Liver (tissue), 9 donors: ENCODE results near the gene ADAMTS2. TPM values are rescaled to one million over a fixed set of nuclear protein-coding genes. Genes with fewer than 3 reads are reported as not detected.

Source experiments
- DNase-seq: peaks from one replicate; pipeline ENCODE4 v3.0.0-alpha.2; 2017; ENCODE audit warnings: low spot score
- H3K27ac ChIP-seq, 2 donors: one replicate each; pipeline ENCODE4 v1.7.0; 2013; ENCODE audit warnings: inconsistent platforms in 2 of 2, low read length in 2 of 2, control low read depth in 1 of 2, low read depth in 1 of 2, mild to moderate bottlenecking in 1 of 2
- H3K27me3 ChIP-seq, 4 donors: one replicate each; pipeline versions ENCODE4 v1.6.1 to v1.7.0; 2013; ENCODE audit warnings: low read length in 3 of 4, inconsistent platforms in 1 of 4, mild to moderate bottlenecking in 1 of 4, moderate library complexity in 1 of 4; ENCODE audit not compliant: control insufficient read depth in 4 of 4, insufficient read depth in 4 of 4
- H3K36me3 ChIP-seq, 4 donors: one replicate each; pipeline versions ENCODE4 v1.6.1 to v1.7.0; 2013; ENCODE audit warnings: low read length in 3 of 4, mild to moderate bottlenecking in 3 of 4, low read depth in 1 of 4, moderate library complexity in 1 of 4; ENCODE audit not compliant: control insufficient read depth in 4 of 4, insufficient read depth in 3 of 4
- H3K4me1 ChIP-seq, 4 donors: one replicate each; pipeline versions ENCODE4 v1.6.1 to v1.7.0; 2013; ENCODE audit warnings: low read length in 3 of 4, mild to moderate bottlenecking in 3 of 4, moderate library complexity in 1 of 4; ENCODE audit not compliant: control insufficient read depth in 4 of 4, insufficient read depth in 4 of 4
- H3K4me3 ChIP-seq, 3 donors: one replicate each; pipeline versions ENCODE4 v1.6.1 to v1.7.0; 2013; ENCODE audit warnings: low read length in 3 of 3, control low read depth in 1 of 3, low read depth in 1 of 3, mild to moderate bottlenecking in 1 of 3
- H3K9ac ChIP-seq, 2 donors: one replicate each; pipeline ENCODE4 v1.7.0; 2013; ENCODE audit warnings: low read length in 2 of 2, mild to moderate bottlenecking in 2 of 2, moderate library complexity in 2 of 2, control low read depth in 1 of 2, low read depth in 1 of 2
- H3K9me3 ChIP-seq, 4 donors: one replicate each; pipeline versions ENCODE4 v1.6.1 to v1.7.0; 2013; ENCODE audit warnings: low read length in 3 of 4; ENCODE audit not compliant: control insufficient read depth in 4 of 4
- EGR1 ChIP-seq, 2 donors: IDR thresholded peaks; 2 replicates each; pipeline ENCODE4 v1.6.1; 2016 to 2018; ENCODE audit warnings: antibody characterized with exemption in 2 of 2, low read depth in 2 of 2
- FOXA1 ChIP-seq: IDR thresholded peaks from 2 replicates; pipeline ENCODE4 v1.6.1; 2016; ENCODE audit warnings: antibody characterized with exemption
- FOXA2 ChIP-seq: IDR thresholded peaks from 2 replicates; pipeline ENCODE4 v1.6.1; 2016; ENCODE audit warnings: antibody characterized with exemption
- GABPA ChIP-seq, 2 donors: IDR thresholded peaks in 1 of 2; conservative IDR thresholded peaks in 1 of 2; 2 replicates each; pipeline ENCODE4 v1.6.1; 2016; ENCODE audit warnings: antibody characterized with exemption in 2 of 2, mild to moderate bottlenecking in 1 of 2, moderate library complexity in 1 of 2
- HNF4A ChIP-seq, 2 donors: conservative IDR thresholded peaks; 2 replicates each; pipeline ENCODE4 v1.6.1; 2016; ENCODE audit warnings: antibody characterized with exemption in 2 of 2, mild to moderate bottlenecking in 2 of 2
- HNF4G ChIP-seq: IDR thresholded peaks from 2 replicates; pipeline ENCODE4 v1.6.1; 2016; ENCODE audit warnings: antibody characterized with exemption
- JUND ChIP-seq, 2 donors: IDR thresholded peaks; 2 replicates each; pipeline ENCODE4 v1.6.1; 2016; ENCODE audit warnings: antibody characterized with exemption in 2 of 2
- MAX ChIP-seq: IDR thresholded peaks from 2 replicates; pipeline ENCODE4 v1.6.1; 2016; ENCODE audit warnings: antibody characterized with exemption
- NR2F2 ChIP-seq: IDR thresholded peaks from 2 replicates; pipeline ENCODE4 v1.6.1; 2016; ENCODE audit warnings: antibody characterized with exemption
- RAD21 ChIP-seq, 2 donors: IDR thresholded peaks; 2 replicates each; pipeline ENCODE4 v1.6.1; 2016; ENCODE audit warnings: antibody characterized with exemption in 2 of 2, mild to moderate bottlenecking in 2 of 2
- RXRA ChIP-seq, 2 donors: IDR thresholded peaks; 2 replicates each; pipeline ENCODE4 v1.6.1; 2017 to 2018; ENCODE audit warnings: antibody characterized with exemption in 2 of 2, mild to moderate bottlenecking in 1 of 2
- SP1 ChIP-seq: IDR thresholded peaks from 2 replicates; pipeline ENCODE4 v1.6.1; 2018; ENCODE audit warnings: antibody characterized with exemption, mild to moderate bottlenecking
- TAF1 ChIP-seq: conservative IDR thresholded peaks from 2 replicates; pipeline ENCODE4 v1.6.1; 2016; ENCODE audit warnings: antibody characterized with exemption, mild to moderate bottlenecking
- YY1 ChIP-seq: IDR thresholded peaks from 2 replicates; pipeline ENCODE4 v1.6.1; 2016; ENCODE audit warnings: antibody characterized with exemption, mild to moderate bottlenecking
- ZBTB33 ChIP-seq: IDR thresholded peaks from 2 replicates; pipeline ENCODE4 v1.6.1; 2016; ENCODE audit warnings: antibody characterized with exemption
- WGBS: extraction: QIAGEN DNeasy Blood & Tissue Kit; methylation state at CpG from one replicate; pipeline ENCODE4 v1.1.7; 2013; 5-methylcytosine and 5-hydroxymethylcytosine counted together
- polyA plus RNA-seq, 2 donors: library from polyadenylated mRNA; stranded (reverse) in 1 of 2; unstranded in 1 of 2; fragments of 200-250 nt in 1 of 2; fragments of >200 nt in 1 of 2; fragmentation: Nextera tagmentation in 1 of 2; extraction: Ambion mirVana in 1 of 2; gene quantifications; one replicate each; pipeline versions ENCODE4 v1.2.1 to v1.2.3, GENCODE V29; 2013 to 2015
- total RNA-seq, 2 donors: library from RNA; depleted of rRNA; stranded (reverse); fragments of >200 nt; gene quantifications; one replicate each; pipeline ENCODE4 v1.2.3, GENCODE V29; 2014
- TF ChIP-seq, protein P1 (sequence below): IDR thresholded peaks from 2 replicates; pipeline ENCODE4 v1.6.1; 2016; ENCODE audit warnings: antibody characterized with exemption
- TF ChIP-seq, protein P2 (sequence below): fragments of 150-350 bp; IDR thresholded peaks from 2 replicates; pipeline ENCODE4 v1.5.1; 2017; ENCODE audit warnings: improper control_type of control experiment, low read depth, low read length; ENCODE audit not compliant: missing input control
- TF ChIP-seq, protein P3 (sequence below): IDR thresholded peaks from 2 replicates; pipeline ENCODE4 v1.6.1; 2016; ENCODE audit warnings: antibody characterized with exemption, mild to moderate bottlenecking
- donor health status: healthy.
- donor health status: healthy.
- donor health status: healthy.
- donor health status: healthy.
- donor health status: healthy.

ADAMTS2 gene
- total and polyA plus RNA-seq, 4 donors, result 2.7 to 24.3 (median 12.0) TPM

DNA sequence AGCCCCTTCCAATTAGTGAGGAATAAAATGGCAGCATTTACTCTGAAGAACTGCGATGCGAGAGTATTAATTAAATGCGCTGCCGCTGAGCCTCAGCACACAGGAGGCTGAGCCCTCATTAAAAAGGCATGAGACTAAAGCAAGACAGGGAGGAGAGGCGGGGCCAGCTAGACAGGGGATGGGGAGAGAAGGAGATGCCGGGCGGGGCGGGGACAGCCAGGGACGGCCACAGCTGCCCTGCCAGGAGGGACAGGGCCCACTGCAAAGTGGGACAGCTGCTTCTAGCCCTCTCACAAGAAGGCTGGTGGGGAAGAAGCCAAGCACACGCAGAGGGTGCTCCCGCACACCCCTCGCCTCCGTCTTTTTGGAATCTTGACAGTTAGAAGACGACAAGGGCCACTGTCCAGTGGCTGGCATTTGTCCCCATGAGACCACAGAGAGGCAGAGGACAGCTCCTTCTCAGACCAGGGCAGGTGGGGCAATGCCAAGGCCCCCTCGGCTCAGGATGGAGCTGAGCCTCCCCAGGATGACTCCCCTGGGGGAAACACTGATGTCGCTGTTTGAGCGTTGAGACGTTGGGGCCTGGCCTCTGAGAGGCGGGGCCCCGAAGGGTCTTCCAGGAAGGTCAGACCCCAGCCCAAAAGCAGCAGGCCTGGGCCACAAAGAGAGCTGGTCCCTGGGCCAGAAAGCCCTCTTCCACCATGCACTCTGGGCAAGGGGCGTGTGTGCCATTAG lies 26.9 kb downstream of the ADAMTS2 start:
- 65% methylated on average over 21 of the region's 21 CpGs for WGBS
- no peaks in the 10 kb centered on the region for H3K9me3 ChIP-seq
- no peak for DNase-seq

DNA sequence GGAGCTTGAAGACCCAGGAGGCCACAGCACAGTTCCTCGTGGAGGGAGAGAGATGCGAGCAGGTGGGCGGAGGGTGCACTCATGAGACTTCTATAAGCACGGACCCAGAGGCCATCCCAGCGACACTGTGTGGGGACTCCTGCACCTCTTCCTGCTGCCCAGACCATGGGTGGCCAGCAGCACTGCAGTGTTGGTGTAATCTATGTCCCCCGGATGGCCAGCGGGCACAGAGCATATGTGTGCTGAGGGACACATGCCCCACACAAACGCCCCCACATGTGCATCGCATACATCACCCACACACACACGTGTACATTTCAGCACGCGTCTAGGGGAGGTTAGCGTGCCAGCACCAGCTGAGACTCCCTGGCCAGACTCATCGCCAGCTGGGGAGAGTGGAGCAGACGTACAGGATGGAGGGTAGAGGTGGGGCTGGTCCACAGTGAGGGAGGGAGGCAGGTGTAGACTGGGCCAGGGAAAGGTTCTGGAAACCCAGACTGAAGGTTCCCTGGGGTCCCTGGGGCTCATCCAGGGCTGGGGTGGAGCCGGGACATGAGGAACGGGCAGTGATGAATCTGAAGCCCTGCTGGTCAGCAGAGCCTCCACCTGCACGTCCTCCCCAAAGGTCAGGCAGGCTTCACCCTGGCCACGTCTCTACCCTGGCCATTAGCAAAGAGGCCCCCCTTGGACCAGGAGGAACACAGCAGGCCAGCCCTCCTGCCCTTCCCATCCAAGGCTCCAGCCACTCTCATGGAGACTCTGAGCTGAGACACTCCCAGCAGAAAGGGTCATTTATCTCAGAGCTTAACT lies 27.6 kb downstream of the ADAMTS2 start:
- H3K4me1 ChIP-seq, result no peaks in the 10 kb centered on the region
- TF ChIP-seq RXRA (IDR thresholded peaks at IDR 0.05) (no peak), JUND (IDR thresholded peaks at IDR 0.05) (no peak), ZBTB33 (no peak), EGR1 (IDR thresholded peaks at IDR 0.05; ENCODE audit: low read depth in 2 of 2) (no peak), YY1 (no peak), GABPA (IDR thresholded peaks at IDR 0.05 in 1 of 2, conservative IDR thresholded peaks at IDR 0.05 in 1 of 2) (no peak), HNF4G (no peak), FOXA1 (no peak), FOXA2 (no peak), RAD21 (IDR thresholded peaks at IDR 0.05) (no peak), TAF1 (no peak), MAX (no peak), HNF4A (conservative IDR thresholded peaks at IDR 0.05) (no peak), SP1 (no peak), NR2F2 (no peak)
- TF ChIP-seq, protein P1, sequence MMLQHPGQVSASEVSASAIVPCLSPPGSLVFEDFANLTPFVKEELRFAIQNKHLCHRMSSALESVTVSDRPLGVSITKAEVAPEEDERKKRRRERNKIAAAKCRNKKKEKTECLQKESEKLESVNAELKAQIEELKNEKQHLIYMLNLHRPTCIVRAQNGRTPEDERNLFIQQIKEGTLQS, result no peak
- TF ChIP-seq, protein P2, sequence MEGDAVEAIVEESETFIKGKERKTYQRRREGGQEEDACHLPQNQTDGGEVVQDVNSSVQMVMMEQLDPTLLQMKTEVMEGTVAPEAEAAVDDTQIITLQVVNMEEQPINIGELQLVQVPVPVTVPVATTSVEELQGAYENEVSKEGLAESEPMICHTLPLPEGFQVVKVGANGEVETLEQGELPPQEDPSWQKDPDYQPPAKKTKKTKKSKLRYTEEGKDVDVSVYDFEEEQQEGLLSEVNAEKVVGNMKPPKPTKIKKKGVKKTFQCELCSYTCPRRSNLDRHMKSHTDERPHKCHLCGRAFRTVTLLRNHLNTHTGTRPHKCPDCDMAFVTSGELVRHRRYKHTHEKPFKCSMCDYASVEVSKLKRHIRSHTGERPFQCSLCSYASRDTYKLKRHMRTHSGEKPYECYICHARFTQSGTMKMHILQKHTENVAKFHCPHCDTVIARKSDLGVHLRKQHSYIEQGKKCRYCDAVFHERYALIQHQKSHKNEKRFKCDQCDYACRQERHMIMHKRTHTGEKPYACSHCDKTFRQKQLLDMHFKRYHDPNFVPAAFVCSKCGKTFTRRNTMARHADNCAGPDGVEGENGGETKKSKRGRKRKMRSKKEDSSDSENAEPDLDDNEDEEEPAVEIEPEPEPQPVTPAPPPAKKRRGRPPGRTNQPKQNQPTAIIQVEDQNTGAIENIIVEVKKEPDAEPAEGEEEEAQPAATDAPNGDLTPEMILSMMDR, result no peak
- no peak overlapping the region for H3K4me3 ChIP-seq
- no peaks in the 10 kb centered on the region for H3K36me3 ChIP-seq
- 68% methylated on average over 19 of the region's 19 CpGs for WGBS
- H3K27ac ChIP-seq, result peak overlapping the region; percentile 11 to 12
- H3K9me3 ChIP-seq, result no peaks in the 10 kb centered on the region
- no peak overlapping the region for H3K9ac ChIP-seq
- no peaks in the 10 kb centered on the region for H3K27me3 ChIP-seq
- DNase-seq, result no peak

More for the DNA sequence above, 26.9 kb downstream of the ADAMTS2 start:
- Histone ChIP-seq H3K4me1 (no peaks in the 10 kb centered on the region), H3K27ac (peak overlapping the region; percentile 11 to 12), H3K9ac (no peak overlapping the region), H3K4me3 (no peak overlapping the region), H3K27me3 (no peaks in the 10 kb centered on the region), H3K36me3 (no peaks in the 10 kb centered on the region)
- no peak for TF ChIP-seq YY1
- no peak for TF ChIP-seq GABPA (IDR thresholded peaks at IDR 0.05 in 1 of 2, conservative IDR thresholded peaks at IDR 0.05 in 1 of 2)
- TF ChIP-seq, protein P3, sequence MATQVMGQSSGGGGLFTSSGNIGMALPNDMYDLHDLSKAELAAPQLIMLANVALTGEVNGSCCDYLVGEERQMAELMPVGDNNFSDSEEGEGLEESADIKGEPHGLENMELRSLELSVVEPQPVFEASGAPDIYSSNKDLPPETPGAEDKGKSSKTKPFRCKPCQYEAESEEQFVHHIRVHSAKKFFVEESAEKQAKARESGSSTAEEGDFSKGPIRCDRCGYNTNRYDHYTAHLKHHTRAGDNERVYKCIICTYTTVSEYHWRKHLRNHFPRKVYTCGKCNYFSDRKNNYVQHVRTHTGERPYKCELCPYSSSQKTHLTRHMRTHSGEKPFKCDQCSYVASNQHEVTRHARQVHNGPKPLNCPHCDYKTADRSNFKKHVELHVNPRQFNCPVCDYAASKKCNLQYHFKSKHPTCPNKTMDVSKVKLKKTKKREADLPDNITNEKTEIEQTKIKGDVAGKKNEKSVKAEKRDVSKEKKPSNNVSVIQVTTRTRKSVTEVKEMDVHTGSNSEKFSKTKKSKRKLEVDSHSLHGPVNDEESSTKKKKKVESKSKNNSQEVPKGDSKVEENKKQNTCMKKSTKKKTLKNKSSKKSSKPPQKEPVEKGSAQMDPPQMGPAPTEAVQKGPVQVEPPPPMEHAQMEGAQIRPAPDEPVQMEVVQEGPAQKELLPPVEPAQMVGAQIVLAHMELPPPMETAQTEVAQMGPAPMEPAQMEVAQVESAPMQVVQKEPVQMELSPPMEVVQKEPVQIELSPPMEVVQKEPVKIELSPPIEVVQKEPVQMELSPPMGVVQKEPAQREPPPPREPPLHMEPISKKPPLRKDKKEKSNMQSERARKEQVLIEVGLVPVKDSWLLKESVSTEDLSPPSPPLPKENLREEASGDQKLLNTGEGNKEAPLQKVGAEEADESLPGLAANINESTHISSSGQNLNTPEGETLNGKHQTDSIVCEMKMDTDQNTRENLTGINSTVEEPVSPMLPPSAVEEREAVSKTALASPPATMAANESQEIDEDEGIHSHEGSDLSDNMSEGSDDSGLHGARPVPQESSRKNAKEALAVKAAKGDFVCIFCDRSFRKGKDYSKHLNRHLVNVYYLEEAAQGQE, result no peak
- TF ChIP-seq RAD21 (IDR thresholded peaks at IDR 0.05), result no peak
